Heart left ventricle (tissue), 16 donors: ENCODE measurements around the gene ZFR2. TPM values are rescaled to one million over a fixed set of nuclear protein-coding genes. Genes with fewer than 3 reads are reported as not detected.
"Not testable (repeated sequence)": the region's sequence is repeated elsewhere in the genome, so short reads cannot be mapped to it uniquely, and the experiment has no call there.

Source experiments
- ATAC-seq, 4 donors: fragments of 200-7000 bp; cut with Tn5 transposase; one replicate each; pipeline ENCODE4 v1.9.1; 2020 to 2022; ENCODE audit warnings: moderate library complexity in 4 of 4, mild to moderate bottlenecking in 3 of 4, moderate number of reproducible peaks in 1 of 4
- DNase-seq, 5 donors: peaks; one replicate each; pipeline ENCODE4 v3.0.0-alpha.2; 2020
- H3K27ac ChIP-seq, 12 donors: fragments of 200-600 bp; sonication (generic) in 4 of 12; one replicate each; pipeline versions ENCODE4 v1.5.0 to v1.8.0; 2016 to 2022; ENCODE audit warnings: mild to moderate bottlenecking in 2 of 12
- H3K27me3 ChIP-seq, 9 donors: fragments of 200-600 bp; sonication (generic) in 2 of 9; one replicate each; pipeline versions ENCODE4 v1.5.1 to v1.8.0; 2016 to 2022; ENCODE audit warnings: mild to moderate bottlenecking in 3 of 9
- H3K36me3 ChIP-seq, 9 donors: fragments of 200-600 bp; sonication (generic) in 2 of 9; one replicate each; pipeline versions ENCODE4 v1.5.0 to v1.8.0; 2018 to 2022; ENCODE audit warnings: mild to moderate bottlenecking in 2 of 9
- H3K4me1 ChIP-seq, 12 donors: fragments of 200-600 bp; sonication (generic) in 4 of 12; one replicate each; pipeline versions ENCODE4 v1.5.0 to v1.8.0; 2016 to 2022; ENCODE audit warnings: mild to moderate bottlenecking in 3 of 12
- H3K4me3 ChIP-seq, 12 donors: fragments of 200-600 bp; sonication (generic) in 4 of 12; one replicate each; pipeline versions ENCODE4 v1.5.0 to v1.8.0; 2017 to 2022; ENCODE audit warnings: mild to moderate bottlenecking in 9 of 12, moderate library complexity in 4 of 12
- H3K9me3 ChIP-seq, 12 donors: fragments of 200-600 bp; sonication (generic) in 4 of 12; one replicate each; pipeline versions ENCODE4 v1.5.0 to v1.8.0; 2016 to 2022; ENCODE audit warnings: mild to moderate bottlenecking in 1 of 12
- CTCF ChIP-seq, 12 donors: fragments of 200-600 bp; sonication (generic) in 4 of 12; IDR thresholded peaks; one replicate each; pipeline versions ENCODE4 v1.5.0 to v1.8.0; 2018 to 2022; ENCODE audit warnings: antibody characterized with exemption in 12 of 12, mild to moderate bottlenecking in 5 of 12
- POLR2A ChIP-seq, 2 donors: fragments of 450-650 bp; IDR thresholded peaks; one replicate each; pipeline ENCODE4 v1.6.1; 2017; ENCODE audit warnings: antibody characterized with exemption in 2 of 2, mild to moderate bottlenecking in 2 of 2, moderate library complexity in 2 of 2
- WGBS, 4 donors: extraction: QIAGEN DNeasy Blood & Tissue Kit in 2 of 4; methylation state at CpG; one replicate each; pipeline versions ENCODE4 v1.1.5 to v1.1.7; 2013 to 2018; 5-methylcytosine and 5-hydroxymethylcytosine counted together
- intact Hi-C, 10 donors: fragments of 100-400 bp; cut with DNase I; formaldehyde crosslinking; loops; one replicate each; pipeline versions ENCODE4 v1.11.1 to v1.14.2; 2022
- polyA plus RNA-seq, 2 donors: library from polyadenylated mRNA; stranded (reverse); fragments of 200-250 nt; gene quantifications; one replicate each; pipeline ENCODE4 v1.2.3, GENCODE V29; 2013
- total RNA-seq, 9 donors: library from RNA; depleted of rRNA in 2 of 9; stranded (reverse); fragments of >200 nt in 2 of 9; fragmentation: NEBNext Ultra II Directional in 3 of 9; extraction: Animal tissue kit (Norgen Biotek cat#: 25700) in 3 of 9; gene quantifications; one replicate each; pipeline versions ENCODE4 v1.1.0 to v1.2.4, GENCODE V29; 2016 to 2023
- donor health status: ischemic (EF 13 %, LVEDD 7.1; RV severe dilation, severe dysfunction).
- donor health status: healthy with polysubstance abuse.
- donor health status: DM: no; HTN: yes; CAD: no.
- donor health status: DM: no; HTN: no; CAD: no.
- donor health status: ischemic (EF 25% LVEDD 6.9; RV normal size, moderate dysfunction).
- donor health status: ischemic (EF 25% LVEDD 5.7; RV mildly dilated, moderate dysfunction).
- donor health status: healthy.
- donor health status: DM: yes; HTN: yes; CAD: no.
- donor health status: ischemic (EF 35%, LVEDD 5.7; RV mildly dilated, moderate dysfunction).
- donor health status: nonischemic (EF 11% LVEDD 7.7; RV severe dilation, severe dysfunction).
- donor health status: DM: yes; HTN: yes; CAD: no.
- donor health status: PGD.
- donor health status: ischemic (EF 29% LVEDD 5.4; RV normal size, mild dysfunction).
- donor health status: nonischemic (EF 23%, LVEDD 6.1; RV moderate dilation, normal function).

The ZFR2 gene
- total and polyA plus RNA-seq, 11 donors, result 0.08 to 0.16 TPM; not detected in 9

- Histone ChIP-seq H3K9me3 (no peaks in the 10 kb centered on the region), H3K4me3 (no peak overlapping the region), H3K4me1 (peaks cover 0 to 6% (median under 1%) of the 10 kb centered on the region in 12 donors), H3K27ac (no peak overlapping the region), H3K36me3 (peaks cover 0 to 40% (median 28%) of the 10 kb centered on the region in 9 donors), H3K27me3 (no peaks in the 10 kb centered on the region)
- ATAC-seq (no peak), DNase-seq (no peak)
- intact Hi-C loops, result loop anchor here in 4 of 10 donors (10.0 kb wide), 2 partner anchors 56 to 216 kb away; partner anchors contain the start of gene EEF2 (in 3 of the 4)
- 89 to 98% (median 96%) methylated on average over 7 of the region's 7 CpGs for WGBS, 4 donors
- no peak for TF ChIP-seq CTCF (IDR thresholded peaks at IDR 0.05)
- no peak for TF ChIP-seq POLR2A (IDR thresholded peaks at IDR 0.05)
These were observed 100.1 kb downstream of the ZFR2 start for GRCh38 chr19:3768748-3769099.

- intact Hi-C loops, result loop anchor here in 4 of 10 donors (10.0 kb wide), 2 partner anchors 57 to 217 kb away; partner anchors contain the start of gene EEF2 (in 3 of the 4)
- Histone ChIP-seq H3K36me3 (peaks cover 0 to 40% (median 28%) of the 10 kb centered on the region in 9 donors), H3K9me3 (no peaks in the 10 kb centered on the region), H3K27ac (no peak overlapping the region), H3K4me3 (no peak overlapping the region), H3K27me3 (no peaks in the 10 kb centered on the region), H3K4me1 (peaks cover 0 to 11% (median 5%) of the 10 kb centered on the region in 12 donors)
- ATAC-seq (no peak), DNase-seq (no peak)
- WGBS, 4 donors, result 86 to 94% (median 90%) methylated on average over 13 to 25 of the region's 25 CpGs
- TF ChIP-seq CTCF (IDR thresholded peaks at IDR 0.05) (no peak), POLR2A (IDR thresholded peaks at IDR 0.05) (no peak)
These were observed 100.7 kb downstream of the ZFR2 start for GRCh38 chr19:3768015-3768747.

- no peak overlapping the region for H3K27ac ChIP-seq
- H3K36me3 ChIP-seq, result peaks cover 0 to 40% (median 28%) of the 10 kb centered on the region in 9 donors
- H3K27me3 ChIP-seq, result no peaks in the 10 kb centered on the region
- ATAC-seq, result no peak
- H3K4me3 ChIP-seq, result no peak overlapping the region
- peaks cover 0 to 14% (median 7%) of the 10 kb centered on the region in 12 donors for H3K4me1 ChIP-seq
- no peak for DNase-seq
- WGBS, 4 donors, result 87 to 97% (median 92%) methylated on average over 11 to 23 of the region's 23 CpGs
- intact Hi-C loops, result loop anchor here in 4 of 10 donors (10.0 kb wide), 2 partner anchors 58 to 218 kb away; partner anchors contain the start of gene EEF2 (in 3 of the 4)
- no peak for TF ChIP-seq POLR2A (IDR thresholded peaks at IDR 0.05)
- TF ChIP-seq CTCF (IDR thresholded peaks at IDR 0.05), result no peak
- no peaks in the 10 kb centered on the region for H3K9me3 ChIP-seq
These were observed 101.8 kb downstream of the ZFR2 start for GRCh38 chr19:3767050-3767449.

- intact Hi-C loops, result loop anchor here in 4 of 10 donors (10.0 kb wide), 2 partner anchors 58 to 218 kb away; partner anchors contain the start of gene EEF2 (in 3 of the 4)
- peaks cover 0 to 40% (median 28%) of the 10 kb centered on the region in 9 donors for H3K36me3 ChIP-seq
- WGBS, 4 donors, result 88 to 94% (median 89%) methylated on average over 7 of the region's 7 CpGs
- H3K27ac ChIP-seq, result no peak overlapping the region
- H3K27me3 ChIP-seq, result no peaks in the 10 kb centered on the region
- no peak overlapping the region for H3K4me3 ChIP-seq
- ATAC-seq (no peak), DNase-seq (no peak)
- H3K4me1 ChIP-seq, result peaks cover 0 to 19% (median 11%) of the 10 kb centered on the region in 12 donors
- no peaks in the 10 kb centered on the region for H3K9me3 ChIP-seq
- TF ChIP-seq POLR2A (IDR thresholded peaks at IDR 0.05) (no peak), CTCF (IDR thresholded peaks at IDR 0.05) (no peak)
These were observed 102.3 kb downstream of the ZFR2 start for GRCh38 chr19:3766520-3766919.

GRCh38 chr19:3765757-3766156, 103.1 kb downstream of the ZFR2 start:
- H3K27ac ChIP-seq, H3K4me3 ChIP-seq, ATAC-seq, H3K27me3 ChIP-seq, DNase-seq, H3K9me3 ChIP-seq: not testable (repeated sequence)
- Histone ChIP-seq H3K36me3 (peaks cover 0 to 40% (median 28%) of the 10 kb centered on the region in 9 donors), H3K4me1 (peaks cover 2 to 23% (median 15%) of the 10 kb centered on the region in 12 donors)
- WGBS, 4 donors, result 92 to 97% (median 94%) methylated on average over 5 of the region's 5 CpGs
- intact Hi-C loops, result loop anchor here in 4 of 10 donors (10.0 kb wide), 2 partner anchors 59 to 219 kb away; partner anchors contain the start of gene EEF2 (in 3 of the 4)
